GM19025 (cell line): ENCODE data around the gene DOCK6.
A peak's percentile ranks its signal among the peaks of the same experiment; 100 is the strongest.

Source experiments
- ATAC-seq: cut with Tn5 transposase; IDR thresholded peaks from one replicate; pipeline ENCODE4 v1.9.1; 2021; ENCODE audit warnings: mild to moderate bottlenecking, low read depth, moderate library complexity; ENCODE audit not compliant: unreplicated experiment

DOCK6 gene

GRCh38 chr19:11247391-11247790 is 14.9 kb downstream of the DOCK6 start:
- no peak for ATAC-seq

- no peak for ATAC-seq
These were observed 15.4 kb downstream of the DOCK6 start for GRCh38 chr19:11246941-11247340.

- ATAC-seq = no peak
These were observed 17.3 kb downstream of the DOCK6 start for GRCh38 chr19:11244846-11245589.

- ATAC-seq = no peak
These were observed 18.5 kb downstream of the DOCK6 start for GRCh38 chr19:11243798-11244169.

GRCh38 chr19:11242864-11243797 is 19.2 kb downstream of the DOCK6 start:
- ATAC-seq = peak; percentile 46

- no peak for ATAC-seq
These were observed 20.3 kb downstream of the DOCK6 start for GRCh38 chr19:11242025-11242424.

GRCh38 chr19:11240008-11240444 is 22.3 kb downstream of the DOCK6 start:
- no peak for ATAC-seq

GRCh38 chr19:11239377-11240000 is 22.8 kb downstream of the DOCK6 start, which contains the start of gene ANGPTL8:
TSS of gene ANGPTL8 (plus strand) at chr19:11239619. CDS start at chr19:11239638, 19 bp downstream.
- no peak for ATAC-seq

- no peak for ATAC-seq
These were observed 23.4 kb downstream of the DOCK6 start for GRCh38 chr19:11238781-11239376.

- ATAC-seq = no peak
These were observed 24.3 kb downstream of the DOCK6 start for GRCh38 chr19:11238041-11238440.

GRCh38 chr19:11237321-11237720 is 25.0 kb downstream of the DOCK6 start:
- no peak for ATAC-seq

- ATAC-seq = no peak
These were observed 25.7 kb downstream of the DOCK6 start for GRCh38 chr19:11236324-11237301.

GRCh38 chr19:11234486-11235075 is 27.7 kb downstream of the DOCK6 start:
- no peak for ATAC-seq

GRCh38 chr19:11233073-11233472 is 29.3 kb downstream of the DOCK6 start:
- no peak for ATAC-seq

- no peak for ATAC-seq
These were observed 29.8 kb downstream of the DOCK6 start for GRCh38 chr19:11232555-11232954.

- no peak for ATAC-seq
These were observed 31.5 kb downstream of the DOCK6 start for GRCh38 chr19:11230621-11231386.

- ATAC-seq = no peak
These were observed 35.0 kb downstream of the DOCK6 start for GRCh38 chr19:11227195-11227886.

- ATAC-seq = no peak
These were observed 35.6 kb downstream of the DOCK6 start for GRCh38 chr19:11226716-11227166.
